HG02678 (cell line): Measurements from ENCODE around the gene GPR42.
"Not testable (repeated sequence)": the region's sequence is repeated elsewhere in the genome, so short reads cannot be mapped to it uniquely, and the experiment has no call there.

ENCODE experiments used
- ATAC-seq: cut with Tn5 transposase; IDR thresholded peaks from one replicate; pipeline ENCODE4 v1.9.1; 2021; ENCODE audit warnings: mild to moderate bottlenecking, moderate library complexity; ENCODE audit not compliant: unreplicated experiment

The GPR42 gene

DNA sequence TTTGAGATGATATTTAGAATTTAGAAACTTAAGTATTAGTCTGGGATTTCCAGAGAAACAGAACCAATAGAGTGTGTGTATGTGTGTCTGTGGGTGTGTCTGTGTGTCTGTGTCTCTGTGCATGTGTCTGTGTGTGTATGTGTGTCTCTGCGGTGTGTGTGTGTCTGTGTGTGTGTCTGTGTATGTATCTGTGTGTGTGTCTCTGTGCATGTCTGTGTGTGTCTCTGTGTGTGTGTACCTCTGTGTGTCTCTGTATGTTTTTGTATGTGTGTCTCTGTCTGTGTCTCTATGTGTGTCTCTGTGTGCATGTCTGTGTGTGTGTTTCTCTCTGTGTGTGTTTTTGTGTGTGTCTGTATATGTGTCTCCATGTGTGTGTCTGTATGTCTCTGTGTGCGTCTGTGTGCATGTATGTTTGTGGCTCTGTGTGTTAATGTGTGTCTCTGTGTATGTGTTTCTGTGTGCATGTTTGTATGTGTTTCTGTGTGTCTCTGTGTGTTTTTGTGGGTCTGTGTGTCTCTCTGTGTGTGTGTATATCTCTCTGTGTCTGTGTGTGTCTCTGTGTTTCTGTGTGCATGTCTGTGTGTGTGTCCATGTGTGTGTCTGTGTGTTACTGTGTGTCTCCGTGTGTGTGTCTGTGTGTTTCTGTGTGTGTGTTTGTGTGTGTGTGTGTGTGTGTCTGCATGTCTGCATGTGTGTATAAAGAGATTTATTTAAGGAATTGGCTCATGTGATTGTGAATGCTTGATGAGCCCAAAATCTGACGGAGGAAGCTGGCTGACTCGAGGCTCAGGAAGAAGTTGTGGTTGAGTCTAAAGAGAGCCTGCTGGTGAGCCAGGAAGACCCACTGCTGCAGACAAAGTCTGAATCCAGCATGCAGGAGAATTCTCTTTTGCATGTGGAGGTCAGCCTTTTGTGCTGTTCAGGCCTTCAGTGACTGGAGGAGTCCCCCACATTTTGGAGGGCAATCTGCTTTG lies 22.2 kb downstream of the GPR42 start:
- no peak for ATAC-seq

DNA sequence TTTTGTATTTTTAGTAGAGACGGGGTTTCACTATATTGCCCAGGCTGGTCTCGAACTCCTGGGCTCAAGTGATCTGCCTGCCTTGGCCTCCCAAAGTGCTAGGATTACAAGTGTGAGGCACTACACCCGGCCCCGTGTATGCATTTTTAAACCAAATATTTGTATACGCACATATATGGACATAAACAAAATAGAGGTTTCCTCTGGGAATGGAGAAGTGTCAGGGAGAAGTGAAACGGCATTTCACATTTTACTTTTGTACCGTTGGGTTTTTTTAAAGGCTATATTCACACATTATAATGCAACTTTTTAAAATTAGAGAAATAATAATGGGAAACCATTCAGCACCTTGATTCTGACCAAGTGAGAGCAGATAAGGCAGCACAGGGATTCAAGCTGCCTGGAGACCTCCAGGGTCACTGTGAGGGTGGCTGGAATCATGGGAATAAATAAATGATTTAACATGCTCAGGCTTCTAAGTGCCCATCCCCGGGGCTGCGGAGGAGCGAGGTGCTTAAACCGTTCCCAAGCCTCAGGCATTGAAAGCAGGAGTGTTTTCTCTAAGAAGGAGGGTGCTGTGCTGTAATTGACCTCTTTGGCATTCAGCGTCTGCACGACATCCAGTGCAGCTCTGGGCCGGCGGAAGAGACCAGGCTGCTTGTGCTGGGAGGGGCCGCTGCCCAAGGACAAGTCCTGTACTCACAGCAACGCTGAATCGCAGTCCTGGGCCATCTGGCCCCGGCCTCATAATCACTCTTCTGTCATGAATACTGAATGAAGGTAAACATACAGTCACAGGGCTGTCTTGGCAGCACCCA lies 24.7 kb downstream of the GPR42 start:
- no peak for ATAC-seq

- ATAC-seq = no peak
Observed at GRCh38 chr19:35396240-35396885, 25.5 kb downstream of the GPR42 start.

DNA sequence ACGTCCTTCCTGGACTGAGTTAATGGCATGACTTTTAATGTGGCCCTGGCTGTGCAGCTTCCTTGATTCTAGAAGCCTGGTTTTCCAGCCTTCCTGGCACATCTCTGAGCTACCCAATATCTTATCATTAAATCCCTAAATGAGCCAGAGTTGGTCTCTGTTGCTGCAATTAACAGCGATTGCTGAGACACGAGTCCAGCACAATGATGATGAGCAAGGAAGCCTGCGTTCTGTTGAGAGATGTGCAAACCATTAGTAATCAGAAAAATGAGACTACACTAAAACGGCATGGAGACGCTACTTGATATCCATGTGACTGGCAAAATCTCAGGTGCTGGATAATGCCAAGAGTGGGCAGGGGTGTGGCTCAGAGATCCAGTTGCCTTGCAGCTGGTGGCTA lies 26.2 kb downstream of the GPR42 start:
- ATAC-seq = no peak

DNA sequence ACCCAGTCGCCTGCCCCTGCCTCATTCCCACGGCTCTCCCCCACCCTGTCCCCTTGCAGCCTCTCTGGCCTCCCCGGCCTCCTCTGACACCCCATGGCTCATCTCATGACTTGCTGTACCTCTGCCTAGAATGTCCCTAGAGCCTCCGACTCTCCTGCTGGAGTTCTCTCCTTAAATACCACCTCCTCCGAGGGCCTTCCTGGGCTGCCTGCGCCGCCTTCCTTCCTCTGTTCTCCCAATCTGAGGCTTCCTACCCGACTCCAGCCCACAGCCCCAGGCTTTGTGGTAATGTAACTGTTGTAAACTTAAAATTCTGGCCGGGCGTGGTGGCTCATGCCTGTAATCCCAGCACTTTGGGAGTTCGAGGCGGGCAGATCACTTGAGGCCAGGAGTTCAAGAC lies 27.7 kb downstream of the GPR42 start:
- ATAC-seq = no peak

DNA sequence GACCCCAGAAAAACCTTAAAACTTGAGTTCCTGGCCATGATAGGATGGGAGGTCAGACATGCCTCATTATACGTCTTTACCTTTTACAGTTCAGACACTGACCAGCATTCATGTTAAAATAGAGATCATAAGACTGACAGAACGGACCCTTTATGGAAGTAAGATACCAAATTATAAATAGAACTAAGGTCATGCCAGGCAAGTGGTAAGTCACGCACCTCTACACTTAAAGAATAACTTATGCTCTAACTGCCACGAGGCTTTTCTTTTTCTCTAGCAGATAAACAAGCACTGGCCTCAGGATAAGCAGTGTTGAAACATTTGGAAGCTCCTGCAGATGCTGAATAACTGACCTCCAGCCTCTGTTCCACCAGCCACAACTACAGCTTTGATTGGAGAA lies 28.4 kb downstream of the GPR42 start:
- no peak for ATAC-seq

GRCh38 chr19:35399948-35400772 lies 29.3 kb downstream of the GPR42 start:
- no peak for ATAC-seq

- ATAC-seq = no peak
Observed at GRCh38 chr19:35400773-35401100, 29.9 kb downstream of the GPR42 start.

DNA sequence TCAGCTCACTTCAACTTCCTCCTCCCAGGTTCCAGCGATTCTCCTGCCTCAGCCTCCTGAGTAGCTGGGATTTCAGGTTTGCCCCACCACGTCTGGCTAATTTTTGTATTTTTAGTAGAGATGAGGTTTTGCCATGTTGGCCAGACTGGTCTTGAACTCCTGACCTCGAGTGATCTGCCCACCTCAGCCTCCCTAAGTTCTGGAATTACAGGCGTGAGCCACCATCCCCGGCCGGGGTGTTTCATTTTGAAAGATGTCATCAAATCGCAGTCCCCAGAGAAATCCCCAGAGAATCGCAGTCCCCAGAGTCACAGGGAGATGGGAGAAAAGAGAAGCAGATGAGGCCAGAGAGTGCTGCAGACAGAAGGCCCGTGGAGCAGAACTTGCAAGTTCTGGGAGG lies 30.5 kb downstream of the GPR42 start:
- ATAC-seq = not testable (repeated sequence)

- no peak for ATAC-seq
Observed at GRCh38 chr19:35403116-35403760, 32.4 kb downstream of the GPR42 start.

GRCh38 chr19:35404879-35405622 lies 34.2 kb downstream of the GPR42 start:
- peak; percentile 72 for ATAC-seq

- no peak for ATAC-seq
Observed at GRCh38 chr19:35407619-35408018, 36.8 kb downstream of the GPR42 start.

DNA sequence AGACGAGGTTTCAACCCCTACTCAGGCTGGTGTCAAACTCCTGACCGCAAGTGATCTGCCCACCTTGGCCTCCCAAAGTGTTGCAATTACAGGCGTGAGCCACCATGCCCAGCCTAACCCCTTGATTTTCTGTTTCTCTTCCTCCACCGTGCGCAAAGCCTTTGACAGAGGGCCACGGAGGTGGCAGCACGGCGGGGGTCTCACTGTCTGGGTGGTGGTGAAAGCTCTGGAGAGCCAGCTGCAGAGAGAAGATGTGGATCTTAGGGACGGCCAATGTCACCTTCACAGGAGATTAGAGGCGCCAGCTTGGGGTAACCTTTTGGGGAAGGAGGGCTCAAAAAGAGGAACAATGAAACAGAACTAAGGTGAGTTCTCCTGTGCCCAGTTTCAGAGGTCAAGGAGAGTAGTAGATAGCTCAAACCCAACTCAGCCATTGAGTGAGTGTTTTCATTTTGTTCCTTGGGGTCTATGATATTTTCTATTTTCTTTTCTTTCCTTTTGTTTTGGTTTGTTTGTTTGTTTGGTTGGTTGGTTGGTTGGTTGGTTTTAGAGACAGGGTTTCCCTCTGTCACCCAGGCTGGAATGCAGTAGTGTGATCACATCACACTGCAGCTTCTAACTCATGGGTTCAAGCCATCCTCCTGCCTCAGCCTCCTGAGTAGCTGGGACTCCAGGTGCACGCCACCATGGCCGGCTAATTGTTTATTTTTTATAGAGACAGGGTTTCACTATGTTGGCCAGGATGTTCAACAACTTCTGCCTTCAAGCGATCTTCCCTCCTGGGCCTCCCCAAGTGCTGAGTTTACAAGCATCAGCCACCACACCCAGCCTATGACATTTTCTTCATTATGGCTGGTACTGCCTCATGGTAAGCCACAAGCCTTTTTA lies 37.7 kb downstream of the GPR42 start:
- ATAC-seq = peak; percentile 79

GRCh38 chr19:35409191-35409590 lies 38.3 kb downstream of the GPR42 start:
- ATAC-seq = no peak

GRCh38 chr19:35410487-35410886 lies 39.6 kb downstream of the GPR42 start:
- no peak for ATAC-seq

GRCh38 chr19:35414442-35414841 lies 43.6 kb downstream of the GPR42 start:
- no peak for ATAC-seq

GRCh38 chr19:35416331-35416730 lies 45.5 kb downstream of the GPR42 start:
- no peak for ATAC-seq

DNA sequence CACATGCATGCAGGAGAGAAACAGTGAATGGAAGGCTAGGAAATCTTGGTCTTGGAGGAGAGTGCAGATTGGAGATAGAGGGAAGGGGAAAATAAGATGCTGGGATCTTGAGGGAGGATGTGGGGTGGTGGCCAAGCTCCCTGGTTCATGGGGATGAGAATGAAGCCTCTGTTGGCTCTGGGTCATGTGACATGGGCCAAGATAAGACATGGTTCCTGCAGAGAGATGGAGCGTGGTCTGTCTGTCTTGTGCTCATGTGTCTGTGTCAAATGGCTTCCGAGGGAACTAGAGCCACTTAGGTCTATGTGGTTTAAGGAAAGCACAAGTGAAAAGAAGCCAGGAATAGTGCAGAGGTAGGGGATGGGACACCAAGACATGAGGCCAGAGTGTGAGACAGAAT lies 46.4 kb downstream of the GPR42 start:
- ATAC-seq = no peak
